Stromal cell of bone marrow (primary cell): ENCODE results near the gene SSTR5.

Experiments used
- DNase-seq: peaks from one replicate; pipeline ENCODE4 v3.0.0-alpha.2; 2012; ENCODE audit warnings: low read depth

SSTR5 gene

GRCh38 chr16:1040346-1040745 lies 32.2 kb upstream of the SSTR5 start:
- DNase-seq = no peak

GRCh38 chr16:1042049-1042744 lies 30.4 kb upstream of the SSTR5 start:
- DNase-seq = no peak

GRCh38 chr16:1042866-1043265 lies 29.7 kb upstream of the SSTR5 start:
- DNase-seq = no peak

GRCh38 chr16:1043881-1044451 lies 28.6 kb upstream of the SSTR5 start:
- DNase-seq = no peak

- no peak for DNase-seq
These were observed 27.9 kb upstream of the SSTR5 start for GRCh38 chr16:1044460-1045309.

GRCh38 chr16:1045310-1045992 lies 27.1 kb upstream of the SSTR5 start:
- DNase-seq = no peak

GRCh38 chr16:1045993-1046911 lies 26.3 kb upstream of the SSTR5 start:
- DNase-seq = no peak

GRCh38 chr16:1047123-1047522 lies 25.4 kb upstream of the SSTR5 start:
- no peak for DNase-seq

GRCh38 chr16:1047801-1048200 lies 24.7 kb upstream of the SSTR5 start:
- no peak for DNase-seq

- peak; percentile 5 for DNase-seq
These were observed 24.0 kb upstream of the SSTR5 start for GRCh38 chr16:1048442-1049112.

- no peak for DNase-seq
These were observed 23.2 kb upstream of the SSTR5 start for GRCh38 chr16:1049113-1049975.

GRCh38 chr16:1049976-1050247 lies 22.6 kb upstream of the SSTR5 start:
- DNase-seq = no peak

- DNase-seq = no peak
These were observed 22.0 kb upstream of the SSTR5 start for GRCh38 chr16:1050516-1050915.

GRCh38 chr16:1050921-1051320 lies 21.6 kb upstream of the SSTR5 start:
- no peak for DNase-seq

GRCh38 chr16:1051446-1051845 lies 21.1 kb upstream of the SSTR5 start:
- no peak for DNase-seq

- DNase-seq = no peak
These were observed 19.8 kb upstream of the SSTR5 start for GRCh38 chr16:1052721-1053120.

- DNase-seq = no peak
These were observed 19.4 kb upstream of the SSTR5 start for GRCh38 chr16:1053121-1053521.

- no peak for DNase-seq
These were observed 18.7 kb upstream of the SSTR5 start for GRCh38 chr16:1053700-1054368.
